ENCODE measurements around the gene CDC45. TPM values are rescaled to one million over a fixed set of nuclear protein-coding genes. Genes with fewer than 3 reads are reported as not detected.
A peak's percentile ranks its signal among the peaks of the same experiment; 100 is the strongest.

CDC45 gene
- total and polyA plus RNA-seq, 2 of the 13 experiments (the other 11 are each of a cell fraction or from before 2014, with no cell fraction given): 14.4 to 36.3 TPM

GRCh38 chr22:19525666-19526065 is 45.9 kb downstream of the CDC45 start (continued):
- TF ChIP-seq PBX2 (CRISPR knock-in tag; IDR thresholded peaks at IDR 0.05): no peak
- TF ChIP-seq RFXAP (CRISPR knock-in tag; IDR thresholded peaks at IDR 0.05; ENCODE audit: borderline replicate concordance): no peak
- no peak for TF ChIP-seq ZNF331 (CRISPR knock-in tag; IDR thresholded peaks at IDR 0.05)
- TF ChIP-seq ZNF414 (CRISPR knock-in tag; IDR thresholded peaks at IDR 0.05): no peak
- no peak for TF ChIP-seq GFI1 (CRISPR knock-in tag; IDR thresholded peaks at IDR 0.05; ENCODE audit: borderline replicate concordance)
- TF ChIP-seq TOE1 (CRISPR knock-in tag; IDR thresholded peaks at IDR 0.05): no peak
- no peak for TF ChIP-seq ZNF446 (CRISPR knock-in tag; IDR thresholded peaks at IDR 0.05)
- no peak for TF ChIP-seq PHF8 (CRISPR knock-in tag; IDR thresholded peaks at IDR 0.05)
- TF ChIP-seq DR1 (CRISPR knock-in tag; IDR thresholded peaks at IDR 0.05): no peak

GRCh38 chr22:19526076-19526701 is 46.5 kb downstream of the CDC45 start:
- in situ Hi-C loops (cut with HindIII; ENCODE audit: extremely low pct_ligation_motif_present, low pct_unique_long_range_greater_than_20kb) (no loop called here), intact Hi-C loops (cut with micrococcal nuclease; ENCODE audit: unreplicated experiment) (no loop called here)
- no peak overlapping the region for H3K4me3 ChIP-seq (replicated peaks in 1 of 3; ENCODE audit: insufficient read depth in 1 of 3, low read depth in 2 of 3, low read length in 3 of 3)
- no peak overlapping the region for H3K27ac ChIP-seq (ENCODE audit: extremely low read length, insufficient read depth, low read length)
- TF ChIP-seq SP1 (IDR thresholded peaks at IDR 0.05): no peak
- TF ChIP-seq SP1 (CRISPR knock-in tag; IDR thresholded peaks at IDR 0.05): no peak
- 0 out of 2 replicates have a peak, but pooled peaks have one; percentile 19 for TF ChIP-seq AKAP8 (CRISPR knock-in tag; IDR thresholded peaks at IDR 0.05)
- BruUV-seq (replicated peaks): no TSS peak
- H3K27me3 ChIP-seq (ENCODE audit: control insufficient read depth in 1 of 2, insufficient read depth in 2 of 2, low read length in 2 of 2): peaks cover 0 to 18% of the 10 kb centered on the region in 2 experiments; a peak in 1 of 5 replicates
- ATAC-seq (peak; percentile 5; the same call in 1 of the 3 replicates), FAIRE-seq (no peak), DNase-seq (ENCODE audit: low spot score) (no peak)
- ChIA-PET POLR2A (no interaction called here), CTCF (ENCODE audit: low intra/inter-chr PET ratio, low total read pairs) (no interaction called here)
- WGBS (ENCODE audit: low lambda C conversion rate): 20% methylated on average over 4 of the region's 11 CpGs
- H2AFZ ChIP-seq (ENCODE audit: low read length): no peak overlapping the region
- no peaks in the 10 kb centered on the region for H3K36me3 ChIP-seq (replicated peaks in 1 of 2; ENCODE audit: control insufficient read depth in 1 of 2, insufficient read depth in 2 of 2, low read length in 2 of 2)
- H3K9ac ChIP-seq (ENCODE audit: insufficient read depth, low read depth, low read length): no peak overlapping the region
- no peaks in the 10 kb centered on the region for H4K20me1 ChIP-seq (ENCODE audit: insufficient read depth, low read length)
- no peaks in the 10 kb centered on the region for H3K9me3 ChIP-seq (ENCODE audit: low read length)
- H3K4me1 ChIP-seq (ENCODE audit: insufficient read depth, low read length): no peaks in the 10 kb centered on the region
- no peaks in the 10 kb centered on the region for H3K79me2 ChIP-seq (ENCODE audit: insufficient read depth, low read length)
- no peak overlapping the region for H3K4me2 ChIP-seq (ENCODE audit: low read depth, low read length)

All from HepG2 (cell line).